Esophagus squamous epithelium (tissue), 4 donors: ENCODE results near the gene USH2A.

Experiments used
- CTCF ChIP-seq, 6 experiments: fragments of 450-650 bp in 4 of 6; fragments of 200-600 bp in 2 of 6; sonication (generic) in 2 of 6; IDR thresholded peaks; one replicate each; pipeline ENCODE4 v1.5.1; 2016 to 2019; ENCODE audit warnings: antibody characterized with exemption in 6 of 6, mild to moderate bottlenecking in 4 of 6, moderate library complexity in 4 of 6
- POLR2A ChIP-seq, 4 donors: fragments of 450-650 bp; IDR thresholded peaks; one replicate each; pipeline ENCODE4 v1.6.1; 2017; ENCODE audit warnings: antibody characterized with exemption in 4 of 4, mild to moderate bottlenecking in 4 of 4, moderate library complexity in 3 of 4

GRCh38 chr1:216416488-216416887 is 6.8 kb downstream of the USH2A start:
- TF ChIP-seq CTCF (IDR thresholded peaks at IDR 0.05) (no peak), POLR2A (IDR thresholded peaks at IDR 0.05) (no peak)
